Hepatocyte (in vitro differentiated cells): ENCODE measurements around the gene MAPK4.

Source experiments
- CTCF ChIP-seq: fragments of 200-600 bp; sonication (generic); IDR thresholded peaks from 2 replicates; pipeline ENCODE4 v1.5.1; 2016; ENCODE audit warnings: antibody characterized with exemption, mild to moderate bottlenecking; ENCODE audit not compliant: poor library complexity
- EZH2 ChIP-seq: fragments of 200-600 bp; sonication (generic); IDR thresholded peaks from 2 replicates; pipeline ENCODE4 v1.6.1; 2016; ENCODE audit warnings: antibody characterized with exemption, mild to moderate bottlenecking, borderline replicate concordance
- EZH2phosphoT487 ChIP-seq: fragments of 200-600 bp; sonication (generic); IDR thresholded peaks from one replicate; pipeline ENCODE4 v1.6.1; 2018; ENCODE audit warnings: antibody characterized with exemption, mild to moderate bottlenecking, low read depth, moderate library complexity; ENCODE audit not compliant: unreplicated experiment, severe bottlenecking

DNA sequence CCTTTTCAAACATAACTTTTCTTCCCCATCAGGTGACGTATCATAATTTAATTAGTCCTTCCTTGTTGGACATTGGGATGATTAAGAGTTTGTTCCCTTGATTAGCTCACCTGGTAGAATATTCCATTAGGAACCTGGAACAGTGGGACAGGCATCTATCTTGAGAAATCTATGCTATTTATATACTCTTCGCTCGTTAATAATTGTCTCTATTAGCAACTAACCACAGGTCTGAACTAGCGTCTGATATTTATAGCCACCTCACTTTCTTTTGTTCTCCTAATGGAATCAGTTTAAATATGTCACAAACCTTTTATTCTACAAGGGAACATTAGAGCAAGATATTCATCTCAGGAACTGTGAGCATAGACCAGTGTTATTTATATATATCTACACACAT lies 79.8 kb downstream of the MAPK4 start:
- TF ChIP-seq EZH2 (no peak), CTCF (no peak), EZH2phosphoT487 (no peak)
